H9 (cell line): ENCODE measurements around the gene KRTAP12-2. TPM values are rescaled to one million over a fixed set of nuclear protein-coding genes. Genes with fewer than 3 reads are reported as not detected.
A peak's percentile ranks its signal among the peaks of the same experiment; 100 is the strongest.

Experiments used
- DNase-seq: peaks from one replicate; pipeline ENCODE4 v3.0.0-alpha.2; 2017
- H2AFZ ChIP-seq: one replicate; pipeline ENCODE4 v1.6.1; 2013; ENCODE audit warnings: mild to moderate bottlenecking, low read length, control low read depth, moderate library complexity
- H2AK5ac ChIP-seq: 2 replicates; pipeline ENCODE4 v1.6.1; 2013; ENCODE audit warnings: low read length, control low read depth, mixed read lengths; ENCODE audit not compliant: insufficient read length
- H2BK120ac ChIP-seq: one replicate; pipeline ENCODE4 v1.6.1; 2013; ENCODE audit warnings: low read depth, mild to moderate bottlenecking, low read length, control low read depth, inconsistent platforms; ENCODE audit not compliant: poor library complexity, severe bottlenecking
- H2BK12ac ChIP-seq: 2 replicates; pipeline ENCODE4 v1.6.1; 2013; ENCODE audit warnings: low read length, control low read depth, mixed read lengths, low read depth; ENCODE audit not compliant: insufficient read length
- H2BK15ac ChIP-seq: 2 replicates; pipeline ENCODE4 v1.6.1; 2013; ENCODE audit warnings: low read depth, low read length, control low read depth
- H2BK20ac ChIP-seq: one replicate; pipeline ENCODE4 v1.6.1; 2013; ENCODE audit warnings: low read depth, mild to moderate bottlenecking, low read length, control low read depth, inconsistent platforms; ENCODE audit not compliant: poor library complexity, severe bottlenecking
- H2BK5ac ChIP-seq: 2 replicates; pipeline ENCODE4 v1.6.1; 2013; ENCODE audit warnings: low read length, control low read depth, mixed read lengths; ENCODE audit not compliant: insufficient read length
- H3K14ac ChIP-seq: 2 replicates; pipeline ENCODE4 v1.6.1; 2013; ENCODE audit warnings: low read length, control low read depth; ENCODE audit not compliant: insufficient read depth
- H3K18ac ChIP-seq: 2 replicates; pipeline ENCODE4 v1.6.1; 2013; ENCODE audit warnings: low read depth, mild to moderate bottlenecking, mixed read lengths, low read length, control low read depth; ENCODE audit not compliant: insufficient read length
- H3K23ac ChIP-seq: 2 replicates; pipeline ENCODE4 v1.6.1; 2013; ENCODE audit warnings: low read length, control low read depth, mixed read lengths, low read depth; ENCODE audit not compliant: insufficient read length
- H3K23me2 ChIP-seq: 2 replicates; pipeline ENCODE4 v1.6.1; 2013; ENCODE audit warnings: low read depth, mild to moderate bottlenecking, mixed read lengths, low read length, control low read depth; ENCODE audit not compliant: insufficient read length, poor library complexity, severe bottlenecking
- H3K27ac ChIP-seq: 2 replicates; pipeline ENCODE4 v1.5.1; 2013; ENCODE audit warnings: low read length, control low read depth, mixed read lengths, low read depth; ENCODE audit not compliant: insufficient read length
- H3K27me3 ChIP-seq: 2 replicates; pipeline ENCODE4 v1.6.1; 2013; ENCODE audit warnings: low read length, control low read depth, inconsistent platforms; ENCODE audit not compliant: insufficient read depth
- H3K4ac ChIP-seq: 2 replicates; pipeline ENCODE4 v1.6.1; 2013; ENCODE audit warnings: low read depth, mild to moderate bottlenecking, control low read depth, inconsistent platforms, low read length, moderate library complexity
- H3K4me1 ChIP-seq: 2 replicates; pipeline ENCODE4 v1.6.1; 2013; ENCODE audit warnings: low read length, control low read depth, inconsistent platforms; ENCODE audit not compliant: insufficient read depth
- H3K4me2 ChIP-seq: 2 replicates; pipeline ENCODE4 v1.6.1; 2013; ENCODE audit warnings: low read length, control low read depth, mixed read lengths; ENCODE audit not compliant: insufficient read length, insufficient read depth
- H3K56ac ChIP-seq: 2 replicates; pipeline ENCODE4 v1.6.1; 2013; ENCODE audit warnings: low read depth, mild to moderate bottlenecking, mixed read lengths, low read length, control low read depth; ENCODE audit not compliant: insufficient read length
- H3K79me1 ChIP-seq: 2 replicates; pipeline ENCODE4 v1.6.1; 2013; ENCODE audit warnings: low read depth, mild to moderate bottlenecking, moderate library complexity, low read length, control low read depth, inconsistent platforms; ENCODE audit not compliant: insufficient read depth, poor library complexity, severe bottlenecking
- H3K79me2 ChIP-seq: 2 replicates; pipeline ENCODE4 v1.6.1; 2013; ENCODE audit warnings: low read length, control low read depth, inconsistent platforms; ENCODE audit not compliant: insufficient read depth
- H3K9ac ChIP-seq: 2 replicates; pipeline ENCODE4 v1.6.1; 2013; ENCODE audit warnings: low read length, control low read depth, mixed read lengths; ENCODE audit not compliant: insufficient read length; ENCODE audit errors: extremely low read depth
- H3K9me3 ChIP-seq: one replicate; pipeline ENCODE4 v1.6.1; 2013; ENCODE audit warnings: low read depth, low read length, inconsistent platforms; ENCODE audit not compliant: control insufficient read depth
- H3T11ph ChIP-seq: one replicate; pipeline ENCODE4 v1.6.1; 2013; ENCODE audit warnings: mild to moderate bottlenecking, low read length, control low read depth, inconsistent platforms
- H4K20me1 ChIP-seq: one replicate; pipeline ENCODE4 v1.6.1; 2013; ENCODE audit not compliant: control insufficient read depth, insufficient read length, insufficient read depth
- H4K5ac ChIP-seq: 2 replicates; pipeline ENCODE4 v1.6.1; 2013; ENCODE audit warnings: low read depth, mild to moderate bottlenecking, mixed read lengths, low read length, control low read depth; ENCODE audit not compliant: insufficient read length
- H4K8ac ChIP-seq: replicated peaks from 2 replicates; pipeline ENCODE4 v1.6.1; 2013; ENCODE audit warnings: low read length, control low read depth, mixed read lengths, low read depth; ENCODE audit not compliant: insufficient read length
- H4K91ac ChIP-seq: 2 replicates; pipeline ENCODE4 v1.6.1; 2013; ENCODE audit warnings: low read depth, mild to moderate bottlenecking, moderate library complexity, mixed read lengths, low read length, control low read depth; ENCODE audit not compliant: insufficient read length
- H3K27ac Mint-ChIP-seq, 3 experiments: 2 replicates in 2 of 3; 3 replicates in 1 of 3; pipeline ENCODE4 v1.8.0; 2020 to 2021; ENCODE audit warnings: mixed read lengths in 3 of 3, mild to moderate bottlenecking in 1 of 3, moderate library complexity in 1 of 3
- H3K27me3 Mint-ChIP-seq: 2 replicates; pipeline ENCODE4 v1.8.0; 2021; ENCODE audit warnings: low read depth, mild to moderate bottlenecking, moderate library complexity, mixed read lengths
- H3K36me3 Mint-ChIP-seq, 3 experiments: 2 replicates in 2 of 3; 3 replicates in 1 of 3; pipeline ENCODE4 v1.8.0; 2020 to 2021; ENCODE audit warnings: low read depth in 3 of 3, mixed read lengths in 3 of 3; ENCODE audit not compliant: insufficient read depth in 1 of 3
- H3K4me1 Mint-ChIP-seq, 2 experiments: 2 replicates each; pipeline ENCODE4 v1.8.0; 2020; ENCODE audit warnings: mixed read lengths in 2 of 2
- H3K4me3 Mint-ChIP-seq, 2 experiments: 2 replicates in 1 of 2; 3 replicates in 1 of 2; pipeline ENCODE4 v1.8.0; 2020 to 2021; ENCODE audit warnings: mild to moderate bottlenecking in 2 of 2, mixed read lengths in 2 of 2, moderate library complexity in 1 of 2
- H3K9me3 Mint-ChIP-seq, 2 experiments: 2 replicates in 1 of 2; 3 replicates in 1 of 2; pipeline ENCODE4 v1.8.0; 2020; ENCODE audit warnings: mild to moderate bottlenecking in 2 of 2, mixed read lengths in 2 of 2, moderate library complexity in 1 of 2
- WGBS: extraction: QIAGEN DNeasy Blood & Tissue Kit; methylation state at CpG from one replicate; pipeline ENCODE4 v1.1.7; 2013; ENCODE audit warnings: missing lambda C conversion rate, low lambda C conversion rate, mixed read lengths; ENCODE audit not compliant: insufficient read length; ENCODE audit errors: extremely low coverage; 5-methylcytosine and 5-hydroxymethylcytosine counted together
- total RNA-seq: library from RNA; stranded (reverse); gene quantifications from 2 replicates; pipeline ENCODE4 v1.2.1, GENCODE V29; 2021
- TF ChIP-seq, protein P1 (sequence below): fragments of 200-600 bp; sonication (generic); conservative IDR thresholded peaks from 3 replicates; pipeline ENCODE4 v1.8.0; 2021; ENCODE audit warnings: antibody characterized with exemption, mild to moderate bottlenecking

Gene KRTAP12-2
- total RNA-seq, 1 experiment from 2014 or later: not detected

DNA sequence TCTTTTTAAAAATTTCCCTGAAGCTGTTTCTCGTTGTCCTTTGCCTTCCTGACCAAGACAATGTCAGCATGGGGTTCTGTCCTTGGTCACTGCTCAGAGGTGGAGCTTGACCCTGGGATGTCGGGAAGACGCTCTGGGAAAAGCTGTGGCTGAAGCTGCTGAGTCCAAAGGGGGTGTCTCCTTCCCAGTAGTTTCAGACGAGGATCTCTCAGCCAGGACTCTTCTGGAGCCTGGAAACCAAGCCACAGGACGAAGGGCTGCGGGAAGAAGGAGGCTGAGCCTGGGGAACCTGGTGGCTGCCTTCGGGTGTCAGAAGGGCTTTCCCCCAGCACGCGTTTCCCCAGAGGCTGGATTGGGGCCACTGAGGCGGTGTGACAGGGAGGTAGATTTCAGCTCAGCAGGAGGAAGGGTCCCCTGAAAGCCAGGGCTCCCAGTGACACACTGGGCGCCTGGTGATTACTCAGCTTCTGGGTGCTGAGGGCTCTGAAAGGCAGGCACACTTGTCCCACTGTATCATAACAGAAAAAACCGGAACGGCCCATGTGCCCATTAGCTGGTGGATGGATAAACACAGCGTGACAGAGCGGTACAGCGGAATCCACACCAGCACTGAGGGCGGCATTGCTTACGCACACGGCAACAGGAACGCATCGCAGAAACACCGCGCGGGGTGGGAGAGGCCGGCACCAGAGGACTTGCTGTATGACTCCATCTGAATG, 20.3 kb upstream of the KRTAP12-2 start:
- no peak overlapping the region for H2BK15ac ChIP-seq
- H3K23me2 ChIP-seq: no peaks in the 10 kb centered on the region
- H3K27me3 Mint-ChIP-seq: peaks cover 24% of the 10 kb centered on the region
- no peak overlapping the region for H4K91ac ChIP-seq
- no peaks in the 10 kb centered on the region; a peak in 1 of 7 replicates for H3K36me3 Mint-ChIP-seq
- no peak overlapping the region for H2BK20ac ChIP-seq
- peaks cover 5% of the 10 kb centered on the region; the same call in 1 of the 2 replicates for H3K4me1 ChIP-seq
- no peak overlapping the region for H2AFZ ChIP-seq
- H3K4me3 Mint-ChIP-seq: peak overlapping the region in 1 of 2 experiments; percentile 37; a peak in 3 of 5 replicates
- no peak overlapping the region for H3K4ac ChIP-seq
- no peak overlapping the region for H3K23ac ChIP-seq
- H4K20me1 ChIP-seq: no peaks in the 10 kb centered on the region
- no peak overlapping the region for H3K4me2 ChIP-seq
- DNase-seq: peak; percentile 34
- H2BK5ac ChIP-seq: no peak overlapping the region
- WGBS: no CpG with 5 or more reads among the region's 25 CpGs
- H2BK120ac ChIP-seq: no peak overlapping the region
- H3K18ac ChIP-seq: peak overlapping the region; percentile 7
- H3K79me1 ChIP-seq: no peaks in the 10 kb centered on the region
- no peaks in the 10 kb centered on the region for H3K79me2 ChIP-seq
- no peak overlapping the region for H3K9ac ChIP-seq
- H3K27ac ChIP-seq: no peak overlapping the region
- no peaks in the 10 kb centered on the region for H3K9me3 ChIP-seq
- no peak overlapping the region; the same call in 1 of the 2 replicates for H3K14ac ChIP-seq
- TF ChIP-seq, protein P1, sequence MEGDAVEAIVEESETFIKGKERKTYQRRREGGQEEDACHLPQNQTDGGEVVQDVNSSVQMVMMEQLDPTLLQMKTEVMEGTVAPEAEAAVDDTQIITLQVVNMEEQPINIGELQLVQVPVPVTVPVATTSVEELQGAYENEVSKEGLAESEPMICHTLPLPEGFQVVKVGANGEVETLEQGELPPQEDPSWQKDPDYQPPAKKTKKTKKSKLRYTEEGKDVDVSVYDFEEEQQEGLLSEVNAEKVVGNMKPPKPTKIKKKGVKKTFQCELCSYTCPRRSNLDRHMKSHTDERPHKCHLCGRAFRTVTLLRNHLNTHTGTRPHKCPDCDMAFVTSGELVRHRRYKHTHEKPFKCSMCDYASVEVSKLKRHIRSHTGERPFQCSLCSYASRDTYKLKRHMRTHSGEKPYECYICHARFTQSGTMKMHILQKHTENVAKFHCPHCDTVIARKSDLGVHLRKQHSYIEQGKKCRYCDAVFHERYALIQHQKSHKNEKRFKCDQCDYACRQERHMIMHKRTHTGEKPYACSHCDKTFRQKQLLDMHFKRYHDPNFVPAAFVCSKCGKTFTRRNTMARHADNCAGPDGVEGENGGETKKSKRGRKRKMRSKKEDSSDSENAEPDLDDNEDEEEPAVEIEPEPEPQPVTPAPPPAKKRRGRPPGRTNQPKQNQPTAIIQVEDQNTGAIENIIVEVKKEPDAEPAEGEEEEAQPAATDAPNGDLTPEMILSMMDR: no peak
- no peak overlapping the region for H3K56ac ChIP-seq
- H3K27me3 ChIP-seq: no peaks in the 10 kb centered on the region
- H3K9me3 Mint-ChIP-seq: peaks cover 3 to 4% of the 10 kb centered on the region in 2 experiments; a peak in 2 of 5 replicates
- H3K4me1 Mint-ChIP-seq: peaks cover 28 to 31% of the 10 kb centered on the region in 2 experiments
- no peak overlapping the region for H2BK12ac ChIP-seq
- H3K27ac Mint-ChIP-seq: peak overlapping the region; percentile 7 to 86 (median 55); a peak in 5 of 7 replicates
- no peak overlapping the region for H3T11ph ChIP-seq
- no peak overlapping the region for H4K8ac ChIP-seq
- H2AK5ac ChIP-seq: no peak overlapping the region
- H4K5ac ChIP-seq: no peak overlapping the region
